Measurements from ENCODE around the gene OSTN. TPM values are rescaled to one million over a fixed set of nuclear protein-coding genes. Genes with fewer than 3 reads are reported as not detected.

OSTN gene
- total RNA-seq, 1 experiment from 2014 or later = 1.8 TPM

- H4K20me1 ChIP-seq (ENCODE audit: low read length) = no peaks in the 10 kb centered on the region
- H3K27ac ChIP-seq (ENCODE audit: low read length) = no peak overlapping the region
- DNase-seq (no peak), ATAC-seq (no peak)
- no peaks in the 10 kb centered on the region for H3K9me2 ChIP-seq (replicated peaks; ENCODE audit: low read length)
- no peaks in the 10 kb centered on the region for H3K9me3 ChIP-seq (ENCODE audit: low read length)
- intact Hi-C loops (cut with micrococcal nuclease) = no loop called here
- H2AFZ ChIP-seq (ENCODE audit: low read length) = no peak overlapping the region
- ChIA-PET CTCF (no interaction called here), POLR2A (ENCODE audit: unreplicated experiment) (no interaction called here)
- no peaks in the 10 kb centered on the region for H3F3A ChIP-seq (ENCODE audit: low read length, unreplicated experiment)
- no peak for TF ChIP-seq EZH2phosphoT487 (IDR thresholded peaks at IDR 0.05; ENCODE audit: borderline replicate concordance, low read length)
- TF ChIP-seq EZH2 (IDR thresholded peaks at IDR 0.05; ENCODE audit: low read length, unreplicated experiment) = no peak
- TF ChIP-seq, protein P1, sequence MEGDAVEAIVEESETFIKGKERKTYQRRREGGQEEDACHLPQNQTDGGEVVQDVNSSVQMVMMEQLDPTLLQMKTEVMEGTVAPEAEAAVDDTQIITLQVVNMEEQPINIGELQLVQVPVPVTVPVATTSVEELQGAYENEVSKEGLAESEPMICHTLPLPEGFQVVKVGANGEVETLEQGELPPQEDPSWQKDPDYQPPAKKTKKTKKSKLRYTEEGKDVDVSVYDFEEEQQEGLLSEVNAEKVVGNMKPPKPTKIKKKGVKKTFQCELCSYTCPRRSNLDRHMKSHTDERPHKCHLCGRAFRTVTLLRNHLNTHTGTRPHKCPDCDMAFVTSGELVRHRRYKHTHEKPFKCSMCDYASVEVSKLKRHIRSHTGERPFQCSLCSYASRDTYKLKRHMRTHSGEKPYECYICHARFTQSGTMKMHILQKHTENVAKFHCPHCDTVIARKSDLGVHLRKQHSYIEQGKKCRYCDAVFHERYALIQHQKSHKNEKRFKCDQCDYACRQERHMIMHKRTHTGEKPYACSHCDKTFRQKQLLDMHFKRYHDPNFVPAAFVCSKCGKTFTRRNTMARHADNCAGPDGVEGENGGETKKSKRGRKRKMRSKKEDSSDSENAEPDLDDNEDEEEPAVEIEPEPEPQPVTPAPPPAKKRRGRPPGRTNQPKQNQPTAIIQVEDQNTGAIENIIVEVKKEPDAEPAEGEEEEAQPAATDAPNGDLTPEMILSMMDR (conservative IDR thresholded peaks at IDR 0.05; ENCODE audit: low read depth, low read length) = no peak
- H3K4me3 ChIP-seq (ENCODE audit: low read length) = no peak overlapping the region
- no TSS peak for BruUV-seq (replicated peaks)
- H3K27me3 ChIP-seq (ENCODE audit: low read length) = no peaks in the 10 kb centered on the region
- H3K4me1 ChIP-seq (ENCODE audit: insufficient read depth, low read length) = no peaks in the 10 kb centered on the region
- H3K9ac ChIP-seq (ENCODE audit: low read length) = no peak overlapping the region
- no peaks in the 10 kb centered on the region for H3K79me2 ChIP-seq (ENCODE audit: low read length)
- H3K4me2 ChIP-seq (ENCODE audit: low read length) = no peak overlapping the region
- H3K36me3 ChIP-seq (ENCODE audit: low read depth, low read length) = no peaks in the 10 kb centered on the region
Observed at GRCh38 chr3:191303596-191303995, 104.6 kb downstream of the OSTN start.

DNA sequence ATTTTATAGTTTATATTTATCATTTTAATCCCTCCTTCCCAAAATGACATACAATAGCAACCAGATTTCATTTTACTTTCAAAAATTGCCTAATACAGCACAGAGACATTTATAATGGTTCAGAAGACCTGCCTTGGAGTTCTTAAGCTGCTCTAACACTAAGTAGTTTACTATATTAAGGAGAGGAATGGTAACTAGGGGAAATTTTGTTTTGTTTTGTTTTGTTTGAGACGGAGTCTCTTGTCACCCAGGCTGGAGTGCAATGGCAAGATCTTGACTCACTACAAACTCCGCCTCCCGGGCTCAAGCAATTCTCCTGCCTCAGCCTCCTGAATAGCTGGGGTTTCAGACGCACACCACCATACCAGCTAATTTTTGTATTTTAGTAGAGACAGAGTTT, 107.4 kb downstream of the OSTN start:
- TF ChIP-seq EZH2 (IDR thresholded peaks at IDR 0.05; ENCODE audit: low read length, unreplicated experiment) (no peak), EZH2phosphoT487 (IDR thresholded peaks at IDR 0.05; ENCODE audit: borderline replicate concordance, low read length) (no peak)
- Histone ChIP-seq H3K4me1 (ENCODE audit: insufficient read depth, low read length) (no peaks in the 10 kb centered on the region), H3K36me3 (ENCODE audit: low read depth, low read length) (no peaks in the 10 kb centered on the region), H3K27ac (ENCODE audit: low read length) (no peak overlapping the region), H4K20me1 (ENCODE audit: low read length) (no peaks in the 10 kb centered on the region), H3K9ac (ENCODE audit: low read length) (no peak overlapping the region), H3K79me2 (ENCODE audit: low read length) (no peaks in the 10 kb centered on the region), H2AFZ (ENCODE audit: low read length) (no peak overlapping the region), H3K9me3 (ENCODE audit: low read length) (no peaks in the 10 kb centered on the region), H3F3A (ENCODE audit: low read length, unreplicated experiment) (no peaks in the 10 kb centered on the region), H3K4me3 (ENCODE audit: low read length) (no peak overlapping the region), H3K9me2 (replicated peaks; ENCODE audit: low read length) (no peaks in the 10 kb centered on the region), H3K4me2 (ENCODE audit: low read length) (no peak overlapping the region), H3K27me3 (ENCODE audit: low read length) (no peaks in the 10 kb centered on the region)
- ATAC-seq = no peak
- no peak for DNase-seq
- intact Hi-C loops (cut with micrococcal nuclease) = no loop called here
- POLR2A ChIA-PET (ENCODE audit: unreplicated experiment) = no interaction called here
- no TSS peak for BruUV-seq (replicated peaks)
- CTCF ChIA-PET = no interaction called here

DNA sequence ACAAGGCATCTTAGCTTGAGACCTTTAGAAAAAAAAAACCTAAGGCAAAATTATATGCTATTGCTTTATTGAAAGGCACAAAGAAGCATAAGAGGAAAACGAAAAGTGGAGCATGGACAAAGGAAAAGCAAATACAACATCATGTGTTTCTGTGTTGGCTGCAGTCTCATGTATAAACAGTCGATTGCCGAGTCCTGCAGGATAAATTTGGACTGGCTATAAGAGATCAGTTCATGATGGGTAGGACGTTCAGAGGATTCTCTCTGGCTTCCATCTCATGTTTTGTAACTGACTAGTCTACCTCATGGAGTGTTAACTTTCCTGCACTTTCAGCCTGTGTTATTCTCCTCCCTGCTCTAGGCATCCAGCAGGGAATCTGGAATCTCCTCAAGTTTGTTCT, 108.3 kb downstream of the OSTN start:
- no peaks in the 10 kb centered on the region for H3F3A ChIP-seq (ENCODE audit: low read length, unreplicated experiment)
- H3K4me2 ChIP-seq (ENCODE audit: low read length) = no peak overlapping the region
- H3K27ac ChIP-seq (ENCODE audit: low read length) = no peak overlapping the region
- ChIA-PET POLR2A (ENCODE audit: unreplicated experiment) (no interaction called here), CTCF (no interaction called here)
- no peak overlapping the region for H3K9ac ChIP-seq (ENCODE audit: low read length)
- no peaks in the 10 kb centered on the region for H3K27me3 ChIP-seq (ENCODE audit: low read length)
- BruUV-seq (replicated peaks) = no TSS peak
- ATAC-seq = no peak
- TF ChIP-seq EZH2 (IDR thresholded peaks at IDR 0.05; ENCODE audit: low read length, unreplicated experiment) (no peak), EZH2phosphoT487 (IDR thresholded peaks at IDR 0.05; ENCODE audit: borderline replicate concordance, low read length) (no peak)
- TF ChIP-seq, protein P1 (conservative IDR thresholded peaks at IDR 0.05; ENCODE audit: low read depth, low read length) = no peak
- no peak overlapping the region for H3K4me3 ChIP-seq (ENCODE audit: low read length)
- H4K20me1 ChIP-seq (ENCODE audit: low read length) = no peaks in the 10 kb centered on the region
- intact Hi-C loops (cut with micrococcal nuclease) = no loop called here
- no peaks in the 10 kb centered on the region for H3K36me3 ChIP-seq (ENCODE audit: low read depth, low read length)
- no peak for DNase-seq
- no peak overlapping the region for H2AFZ ChIP-seq (ENCODE audit: low read length)
- H3K4me1 ChIP-seq (ENCODE audit: insufficient read depth, low read length) = no peaks in the 10 kb centered on the region
- H3K9me2 ChIP-seq (replicated peaks; ENCODE audit: low read length) = no peaks in the 10 kb centered on the region
- H3K79me2 ChIP-seq (ENCODE audit: low read length) = no peaks in the 10 kb centered on the region
- no peaks in the 10 kb centered on the region for H3K9me3 ChIP-seq (ENCODE audit: low read length)

Measured in PC-3 (cell line).